GM20000 (cell line): Measurements from ENCODE around the gene DOHH.

Experiments used
- DNase-seq: peaks from one replicate; pipeline ENCODE4 v3.0.0; 2012; ENCODE audit warnings: low spot score
- TF ChIP-seq, protein P1 (sequence below): IDR thresholded peaks from 2 replicates; pipeline ENCODE4 v1.5.1; 2012; ENCODE audit warnings: mild to moderate bottlenecking, control low read depth; ENCODE audit errors: extremely low read depth, missing control alignments

The DOHH gene

DNA sequence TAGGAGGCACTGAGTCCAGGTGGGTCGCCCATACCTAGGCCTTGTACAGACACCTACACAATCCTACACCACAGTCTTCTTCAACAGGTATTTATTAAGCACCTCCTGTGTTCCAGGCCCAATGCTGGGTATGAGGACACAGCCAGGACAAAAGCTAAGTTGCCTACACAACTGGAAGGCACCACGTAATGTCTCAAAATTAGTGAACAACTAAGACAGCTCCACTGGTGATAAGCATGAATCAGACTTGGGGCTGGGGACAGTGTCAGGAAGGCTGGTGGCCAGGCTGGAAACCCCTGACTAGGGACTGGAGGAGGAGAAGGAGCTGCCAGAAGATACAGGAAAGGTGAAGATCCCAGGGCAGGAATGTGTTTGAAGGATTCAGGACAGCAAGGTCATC is 22.5 kb downstream of the DOHH start:
- DNase-seq: no peak
- TF ChIP-seq, protein P1, sequence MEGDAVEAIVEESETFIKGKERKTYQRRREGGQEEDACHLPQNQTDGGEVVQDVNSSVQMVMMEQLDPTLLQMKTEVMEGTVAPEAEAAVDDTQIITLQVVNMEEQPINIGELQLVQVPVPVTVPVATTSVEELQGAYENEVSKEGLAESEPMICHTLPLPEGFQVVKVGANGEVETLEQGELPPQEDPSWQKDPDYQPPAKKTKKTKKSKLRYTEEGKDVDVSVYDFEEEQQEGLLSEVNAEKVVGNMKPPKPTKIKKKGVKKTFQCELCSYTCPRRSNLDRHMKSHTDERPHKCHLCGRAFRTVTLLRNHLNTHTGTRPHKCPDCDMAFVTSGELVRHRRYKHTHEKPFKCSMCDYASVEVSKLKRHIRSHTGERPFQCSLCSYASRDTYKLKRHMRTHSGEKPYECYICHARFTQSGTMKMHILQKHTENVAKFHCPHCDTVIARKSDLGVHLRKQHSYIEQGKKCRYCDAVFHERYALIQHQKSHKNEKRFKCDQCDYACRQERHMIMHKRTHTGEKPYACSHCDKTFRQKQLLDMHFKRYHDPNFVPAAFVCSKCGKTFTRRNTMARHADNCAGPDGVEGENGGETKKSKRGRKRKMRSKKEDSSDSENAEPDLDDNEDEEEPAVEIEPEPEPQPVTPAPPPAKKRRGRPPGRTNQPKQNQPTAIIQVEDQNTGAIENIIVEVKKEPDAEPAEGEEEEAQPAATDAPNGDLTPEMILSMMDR: no peak

DNA sequence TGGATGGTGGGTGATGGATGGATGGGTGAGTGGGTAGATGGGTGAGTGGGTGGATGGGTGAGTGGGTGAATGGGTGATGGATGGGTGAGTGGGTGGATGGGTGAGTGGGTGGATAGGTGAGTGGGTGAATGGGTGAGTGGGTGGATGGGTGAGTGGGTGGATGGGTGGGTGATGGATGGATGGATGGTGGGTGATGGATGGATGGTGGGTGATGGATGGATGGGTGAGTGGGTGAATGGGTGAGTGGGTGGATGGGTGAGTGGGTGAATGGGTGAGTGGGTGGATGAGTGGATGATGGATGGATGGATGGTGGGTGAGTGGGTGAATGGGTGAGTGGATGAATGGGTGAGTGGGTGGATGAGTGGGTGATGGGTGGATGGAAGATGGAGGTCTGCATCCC is 23.0 kb downstream of the DOHH start:
- TF ChIP-seq, protein P1: no peak
- DNase-seq: no peak

DNA sequence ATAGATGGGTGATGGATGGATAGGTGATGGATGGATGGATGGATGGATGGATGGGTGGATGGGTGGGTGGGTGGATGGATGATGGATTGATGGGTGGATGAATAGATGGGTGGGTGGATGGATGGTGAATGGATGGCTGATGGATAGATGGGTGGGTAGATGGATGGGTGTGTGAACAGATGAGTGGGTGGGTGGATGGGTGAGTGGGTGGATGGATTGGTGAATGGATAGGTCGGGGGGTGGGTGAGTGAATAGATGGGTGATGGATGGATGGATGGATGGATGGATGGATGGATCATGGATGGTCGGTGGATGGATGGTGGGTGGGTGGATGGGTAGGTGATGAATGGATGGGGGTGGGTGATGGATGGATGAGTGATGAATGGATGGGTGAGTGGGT is 23.6 kb downstream of the DOHH start:
- no peak for DNase-seq
- TF ChIP-seq, protein P1: no peak

DNA sequence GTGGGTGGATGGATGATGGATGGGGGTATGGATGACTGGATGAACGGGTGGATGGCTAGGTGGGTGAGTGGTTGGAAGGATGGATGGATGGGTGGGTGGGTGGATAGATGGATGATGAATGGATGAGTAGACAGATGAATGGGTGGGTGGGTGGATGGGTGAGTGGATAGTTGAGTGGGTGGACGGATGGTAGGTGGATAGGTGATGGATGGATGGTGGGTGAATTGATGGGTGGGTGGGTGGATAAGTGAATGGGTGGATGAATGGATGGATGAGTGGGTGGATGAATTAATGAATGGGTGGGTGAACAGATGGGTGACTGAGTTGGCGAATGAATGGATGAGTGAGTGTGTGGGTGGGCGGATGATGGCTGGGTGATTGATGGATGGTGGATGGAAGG is 25.0 kb downstream of the DOHH start:
- TF ChIP-seq, protein P1: no peak
- DNase-seq: no peak

DNA sequence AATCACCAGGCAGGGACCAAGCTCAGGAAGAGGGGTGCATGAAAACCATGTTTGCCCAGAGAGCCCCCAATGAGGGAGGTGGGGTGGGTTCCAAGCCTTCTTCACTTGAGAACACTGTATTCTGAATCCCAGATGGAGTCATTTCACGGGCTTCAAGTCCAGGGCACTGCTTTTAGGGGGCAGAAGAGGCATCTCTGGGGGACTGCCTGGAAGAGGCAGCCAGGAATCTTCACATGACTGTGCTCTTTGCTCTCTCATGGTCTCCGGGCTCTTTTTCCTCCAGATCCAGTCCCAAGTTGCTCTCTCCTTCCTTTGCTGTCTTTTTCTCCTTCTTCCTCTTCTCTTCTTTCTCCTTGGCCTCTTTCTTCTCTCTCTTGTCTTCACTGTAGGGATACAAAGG is 25.9 kb downstream of the DOHH start:
- TF ChIP-seq, protein P1: no peak
- no peak for DNase-seq

DNA sequence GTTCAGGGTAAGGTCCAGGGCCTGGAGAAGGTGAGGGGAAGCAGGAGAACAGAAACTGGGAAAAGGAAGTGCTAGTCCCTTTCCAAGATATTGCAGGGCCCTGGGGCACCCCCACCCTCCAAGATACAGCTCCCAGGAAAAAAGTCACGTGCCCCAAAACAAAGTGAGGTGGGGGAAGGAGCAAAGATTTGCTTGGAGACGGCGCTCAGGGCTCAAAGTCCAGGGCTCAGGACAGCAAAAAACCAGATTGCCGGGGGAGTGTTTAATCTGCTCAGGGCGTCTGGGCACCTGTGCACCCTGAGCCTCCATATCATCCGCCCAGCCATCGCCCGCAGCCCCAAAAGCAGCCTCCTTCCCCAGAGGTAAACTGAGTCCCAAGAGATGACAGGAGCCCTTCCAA is 26.5 kb downstream of the DOHH start:
- DNase-seq: no peak
- TF ChIP-seq, protein P1: no peak

DNA sequence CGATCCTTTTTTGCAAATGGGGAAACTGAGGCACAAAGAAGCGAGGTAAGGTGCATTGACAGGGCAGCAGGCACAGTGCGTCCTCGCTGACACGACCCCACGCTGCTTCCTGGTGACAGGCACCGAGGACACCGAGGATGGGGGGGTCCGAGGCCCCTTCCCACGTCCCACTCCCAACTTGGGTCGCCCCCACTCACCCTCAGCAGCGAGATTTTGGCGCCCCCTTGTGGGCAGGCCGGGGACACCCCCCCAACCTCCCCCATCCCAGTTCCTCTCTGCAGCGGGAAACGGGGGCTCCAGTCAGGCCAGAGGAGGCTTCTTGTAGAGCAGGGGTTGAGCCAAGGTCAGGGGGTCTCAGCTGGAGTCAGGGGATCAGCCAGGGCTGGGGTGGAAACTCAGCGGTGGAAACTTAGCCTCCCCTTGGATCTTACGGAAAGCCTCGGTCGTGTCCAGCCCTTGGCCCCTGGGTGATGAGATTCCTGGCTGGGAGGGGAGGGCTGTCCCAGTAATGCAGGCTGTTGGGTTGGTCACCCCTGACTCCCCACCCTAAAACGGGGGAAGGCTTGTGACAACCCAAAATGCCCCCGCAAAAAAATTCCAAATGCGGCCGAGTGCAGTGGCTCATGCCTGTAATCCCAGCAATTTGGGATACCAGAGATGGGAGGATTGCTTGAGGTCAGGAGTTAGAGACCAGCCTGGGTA is 28.4 kb downstream of the DOHH start:
- TF ChIP-seq, protein P1: peak; percentile 41
- no peak for DNase-seq
